GM21390 (cell line): ENCODE results near the gene NR4A1.

Experiments
- ATAC-seq: cut with Tn5 transposase; IDR thresholded peaks from one replicate; pipeline ENCODE4 v1.9.1; 2021; ENCODE audit not compliant: unreplicated experiment

NR4A1 gene

DNA sequence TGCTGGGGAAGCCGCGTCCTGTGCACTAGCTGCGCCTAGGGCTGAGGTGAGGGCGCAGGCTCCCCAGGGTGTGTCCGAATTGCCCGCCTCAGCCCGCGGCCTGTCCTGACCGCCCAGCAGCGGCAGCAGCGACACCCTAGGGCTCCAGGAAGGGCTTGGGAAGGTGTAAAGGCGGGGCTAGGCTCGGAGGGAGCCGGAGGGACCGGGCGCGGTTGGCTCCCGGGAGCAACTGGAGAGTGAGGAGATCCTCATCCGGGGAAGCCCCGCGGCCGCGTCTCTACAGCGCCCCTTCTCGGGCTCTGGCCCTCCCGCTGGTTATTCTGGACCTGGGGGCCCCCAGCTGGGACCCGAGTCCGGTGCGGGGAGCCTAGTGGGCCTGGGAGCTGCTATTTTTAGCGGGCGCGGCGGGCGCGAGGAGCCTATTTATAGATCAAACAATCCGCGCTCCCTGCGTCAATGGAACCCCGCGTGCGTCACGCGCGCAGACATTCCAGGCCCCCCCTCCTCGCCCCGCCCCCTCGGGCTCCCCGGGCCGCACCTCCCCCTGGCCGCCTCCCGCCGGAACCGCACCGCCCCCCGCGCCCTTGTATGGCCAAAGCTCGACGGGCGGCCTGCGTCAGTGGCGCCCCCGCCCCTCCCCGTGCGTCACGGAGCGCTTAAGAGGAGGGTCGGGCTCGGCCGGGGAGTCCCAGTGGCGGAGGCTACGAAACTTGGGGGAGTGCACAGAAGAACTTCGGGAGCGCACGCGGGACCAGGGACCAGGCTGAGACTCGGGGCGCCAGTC lies at the start of gene NR4A1:
NR4A1 (plus strand) TSS at position 685 of the 784 bp plus-strand sequence. CDS start 2,887 bp downstream, outside the sequence.
- ATAC-seq: peak; percentile 86

DNA sequence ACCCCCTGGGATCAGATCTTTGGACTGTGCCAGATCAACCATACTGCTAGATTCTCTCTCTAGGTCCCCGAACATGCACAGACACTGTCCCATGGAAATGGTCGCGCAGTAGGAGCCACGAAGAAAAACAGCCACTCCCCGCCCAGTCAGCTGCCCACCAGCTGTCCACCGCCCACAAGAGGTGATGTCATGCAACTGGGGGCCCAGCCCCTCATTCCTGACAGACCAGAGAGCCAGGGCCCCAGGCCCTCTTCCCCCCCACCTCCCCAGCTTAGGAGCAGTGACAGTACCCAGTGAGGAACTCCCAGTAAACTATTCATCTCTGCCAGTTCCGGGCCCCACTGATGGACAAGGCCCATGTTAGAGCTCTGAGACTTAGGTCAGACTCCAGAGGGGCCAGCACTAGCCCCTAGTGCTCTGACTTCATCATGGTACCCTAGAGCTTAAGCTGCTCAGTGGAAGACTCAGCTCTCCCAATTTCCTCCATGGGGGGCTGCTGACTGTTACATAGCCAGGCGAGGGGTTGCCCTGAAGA lies 48.2 kb upstream of the NR4A1 start:
- ATAC-seq: no peak

DNA sequence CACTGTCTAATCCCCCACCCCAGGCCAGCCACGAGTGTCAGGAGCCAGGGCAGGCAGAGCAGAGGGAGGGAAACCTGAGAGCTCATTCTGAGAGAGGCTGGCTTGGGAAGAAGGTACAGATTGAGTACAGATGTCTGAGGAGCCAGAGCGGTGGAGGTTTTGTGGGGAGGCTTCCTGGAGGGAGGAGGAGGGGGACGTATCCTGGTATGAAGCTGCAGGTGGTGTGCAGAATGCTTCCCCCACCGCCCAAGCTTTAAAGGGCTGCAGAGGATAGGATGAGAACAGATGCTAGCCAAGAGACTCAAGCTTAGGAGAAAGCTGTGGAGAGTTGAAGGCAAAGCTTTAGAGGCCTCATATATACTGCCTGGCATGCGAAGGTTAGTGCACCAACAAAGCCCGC lies 47.7 kb upstream of the NR4A1 start:
- ATAC-seq: no peak

DNA sequence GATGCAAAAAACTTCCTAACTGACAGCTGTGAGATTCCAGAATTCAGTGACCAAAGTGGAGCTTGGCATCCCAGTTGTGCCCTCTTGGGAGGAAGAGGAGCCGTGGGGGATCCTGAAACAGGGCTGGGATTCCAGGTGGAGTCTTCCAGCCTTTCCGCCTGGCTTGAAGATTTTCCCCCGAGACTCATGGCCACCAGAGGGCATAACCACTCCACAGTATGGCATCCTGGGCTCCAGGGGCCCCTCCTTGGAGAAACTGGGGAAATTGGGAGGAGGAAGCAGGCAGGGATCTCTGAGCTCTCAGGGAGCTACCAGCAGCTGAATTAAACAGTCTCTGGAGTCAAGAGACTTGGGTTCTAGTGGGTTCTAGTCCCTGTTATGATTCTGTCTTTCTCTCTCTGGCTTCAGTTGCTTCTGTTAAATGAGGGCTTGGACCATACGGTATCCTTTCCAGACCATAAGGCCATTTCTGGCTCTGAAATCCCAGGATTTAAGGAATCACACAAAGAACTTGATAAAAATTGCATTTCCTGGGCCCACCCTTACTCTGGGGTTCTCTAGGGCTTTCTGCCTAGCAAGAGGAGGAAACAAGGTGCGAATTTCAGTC lies 47.1 kb upstream of the NR4A1 start:
- no peak for ATAC-seq

DNA sequence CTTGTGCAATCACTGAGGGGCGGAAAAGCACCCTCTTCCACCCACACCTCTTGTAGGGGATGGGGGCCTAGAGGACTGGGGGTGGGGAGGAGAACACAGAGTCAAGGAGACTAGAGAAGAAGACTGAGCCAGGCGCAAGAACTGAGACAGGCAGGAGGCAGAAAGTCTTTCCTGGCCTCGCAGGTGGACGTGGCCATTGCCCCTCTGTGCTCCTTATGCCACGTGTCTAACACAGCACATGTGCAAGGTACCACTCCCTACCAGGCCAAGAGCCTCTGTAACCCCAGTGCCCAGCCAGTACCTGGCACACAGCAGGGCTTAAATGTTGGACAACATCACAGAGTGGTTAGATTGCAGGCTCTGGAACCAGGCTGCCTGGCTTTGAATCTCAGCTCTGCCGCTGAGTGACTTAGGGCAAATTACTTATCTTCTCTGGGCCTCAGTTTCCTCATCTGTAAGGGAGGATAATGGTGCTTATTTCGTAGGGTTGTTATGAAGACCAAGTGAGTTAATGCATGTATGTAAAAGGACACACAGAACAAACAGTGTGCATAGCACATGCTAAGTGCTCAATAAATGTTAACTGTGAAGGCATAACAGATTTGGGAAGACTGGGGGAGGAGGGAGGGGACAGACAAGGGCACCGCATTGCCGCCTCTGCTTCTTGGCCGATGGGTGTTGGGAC lies 45.9 kb upstream of the NR4A1 start:
- ATAC-seq: no peak

DNA sequence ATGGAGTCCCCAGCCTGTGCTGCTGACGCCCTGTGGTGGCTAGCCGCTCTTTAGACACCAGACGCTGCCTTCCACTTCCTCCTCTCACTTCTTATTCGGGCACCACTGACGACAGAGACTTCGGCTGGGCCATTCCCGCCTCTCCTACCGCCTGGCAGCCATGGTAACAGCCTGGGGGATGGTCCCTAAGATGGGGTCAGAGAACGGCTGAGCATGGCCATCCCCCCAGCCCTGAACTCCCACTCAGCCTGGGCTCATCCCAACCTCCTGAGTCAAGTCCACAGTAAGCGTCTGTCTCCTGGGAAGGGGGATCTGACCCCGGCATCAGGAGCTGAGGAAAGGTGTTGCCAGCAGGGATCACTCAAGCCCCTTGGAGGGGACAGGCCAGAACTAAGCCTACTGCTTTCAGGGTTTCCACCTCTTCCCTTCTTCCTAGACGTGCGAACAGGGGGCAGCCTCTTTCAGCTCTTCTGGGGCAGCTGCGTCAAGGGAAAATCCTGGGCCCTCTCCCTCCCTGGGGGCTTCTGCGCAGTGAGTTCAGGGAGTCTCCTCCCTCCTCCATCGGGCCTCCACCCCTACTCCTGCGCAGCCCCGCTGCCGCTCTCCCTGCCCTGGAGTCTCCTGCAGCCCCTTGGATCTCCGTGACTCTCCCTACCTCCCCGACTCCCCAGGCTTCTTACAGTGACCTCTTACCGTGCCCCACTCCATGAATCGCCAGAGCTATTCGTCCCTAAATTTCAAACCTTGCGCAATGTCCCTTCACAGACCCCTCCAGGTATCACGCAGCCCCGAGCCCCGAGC lies 45.1 kb upstream of the NR4A1 start:
- ATAC-seq: peak; percentile 58

DNA sequence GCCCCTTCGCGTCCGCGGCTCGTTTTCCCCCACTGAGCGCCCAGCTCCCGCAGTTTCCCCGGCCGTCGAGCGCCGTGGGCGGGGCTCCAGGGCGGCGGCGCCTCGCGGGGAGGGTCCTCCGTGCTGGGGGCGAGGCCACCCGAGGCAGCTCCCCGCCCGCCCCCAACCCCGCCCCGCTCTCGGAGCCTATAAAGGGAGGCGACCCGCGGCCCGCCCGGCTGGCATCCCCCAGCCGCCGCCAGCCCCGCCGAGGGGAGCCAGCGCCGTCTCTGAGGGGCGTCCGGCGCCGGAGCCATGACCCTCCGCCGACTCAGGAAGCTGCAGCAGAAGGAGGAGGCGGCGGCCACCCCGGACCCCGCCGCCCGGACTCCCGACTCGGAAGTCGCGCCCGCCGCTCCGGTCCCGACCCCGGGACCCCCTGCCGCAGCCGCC lies 44.5 kb upstream of the NR4A1 start, which contains the start of gene TAMALIN:
TAMALIN (plus strand) TSS at position 221 of the 432 bp plus-strand sequence; CDS start at position 295, 74 bp downstream.
- ATAC-seq: no peak

DNA sequence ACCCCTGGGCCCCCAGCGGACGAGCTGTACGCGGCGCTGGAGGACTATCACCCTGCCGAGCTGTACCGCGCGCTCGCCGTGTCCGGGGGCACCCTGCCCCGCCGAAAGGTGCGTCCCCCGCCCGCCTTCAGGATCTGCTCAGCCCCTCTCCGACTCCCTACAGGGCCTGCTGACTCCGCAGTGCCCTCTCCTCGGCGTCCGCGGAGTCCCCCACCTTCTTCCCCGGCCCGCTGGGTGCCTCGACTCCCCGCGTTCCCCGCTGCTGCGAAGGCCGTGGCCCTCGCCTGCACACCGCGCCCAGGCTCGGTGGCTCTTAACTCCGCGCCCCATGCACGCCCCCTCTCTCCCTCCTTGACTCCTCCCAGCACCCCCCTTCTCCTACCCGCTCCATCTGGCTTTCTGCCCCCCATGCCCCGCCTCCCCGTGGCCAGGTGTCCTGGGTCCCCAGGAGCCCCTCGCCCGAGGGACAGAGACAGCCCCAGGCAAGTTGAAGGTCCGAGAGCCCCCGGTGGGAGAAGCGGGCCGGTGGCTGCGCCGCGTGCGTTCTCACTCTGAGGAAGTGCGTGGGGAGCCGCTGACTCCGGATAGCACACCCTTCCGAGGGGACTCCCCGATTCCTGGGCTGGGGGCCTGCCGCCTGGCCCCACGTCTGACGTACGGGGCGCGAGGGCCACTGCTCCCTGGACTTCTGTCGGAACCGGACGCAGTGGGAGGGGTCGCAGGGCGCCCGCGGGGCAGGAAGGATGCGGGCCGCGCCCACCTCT lies 43.9 kb upstream of the NR4A1 start:
- no peak for ATAC-seq

DNA sequence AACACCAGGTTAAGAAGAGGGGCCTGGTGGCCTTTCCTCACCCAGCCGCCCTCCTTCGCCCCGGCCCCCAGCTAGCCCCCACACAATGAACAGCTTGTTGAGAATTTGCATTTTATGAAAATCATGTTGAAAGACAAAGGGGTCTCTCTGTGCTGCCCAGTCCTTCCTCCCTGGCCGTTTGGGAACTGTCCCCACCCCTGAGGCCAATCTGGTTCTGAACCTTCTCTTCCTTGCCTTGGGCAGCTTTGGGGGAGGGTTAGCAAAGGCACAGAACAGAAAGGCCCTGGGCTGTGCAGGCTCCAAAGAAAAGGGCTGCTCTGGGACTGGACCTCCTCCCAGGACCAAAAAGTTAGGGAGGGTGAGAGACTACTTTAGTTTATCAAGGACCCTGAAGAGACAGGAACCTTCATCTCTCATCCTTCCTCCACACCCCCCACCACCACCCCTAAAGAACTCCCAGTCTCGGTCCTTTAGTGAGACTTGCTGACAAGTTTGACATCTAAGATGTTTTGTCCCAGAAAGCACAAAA lies 43.2 kb upstream of the NR4A1 start:
- ATAC-seq: no peak

DNA sequence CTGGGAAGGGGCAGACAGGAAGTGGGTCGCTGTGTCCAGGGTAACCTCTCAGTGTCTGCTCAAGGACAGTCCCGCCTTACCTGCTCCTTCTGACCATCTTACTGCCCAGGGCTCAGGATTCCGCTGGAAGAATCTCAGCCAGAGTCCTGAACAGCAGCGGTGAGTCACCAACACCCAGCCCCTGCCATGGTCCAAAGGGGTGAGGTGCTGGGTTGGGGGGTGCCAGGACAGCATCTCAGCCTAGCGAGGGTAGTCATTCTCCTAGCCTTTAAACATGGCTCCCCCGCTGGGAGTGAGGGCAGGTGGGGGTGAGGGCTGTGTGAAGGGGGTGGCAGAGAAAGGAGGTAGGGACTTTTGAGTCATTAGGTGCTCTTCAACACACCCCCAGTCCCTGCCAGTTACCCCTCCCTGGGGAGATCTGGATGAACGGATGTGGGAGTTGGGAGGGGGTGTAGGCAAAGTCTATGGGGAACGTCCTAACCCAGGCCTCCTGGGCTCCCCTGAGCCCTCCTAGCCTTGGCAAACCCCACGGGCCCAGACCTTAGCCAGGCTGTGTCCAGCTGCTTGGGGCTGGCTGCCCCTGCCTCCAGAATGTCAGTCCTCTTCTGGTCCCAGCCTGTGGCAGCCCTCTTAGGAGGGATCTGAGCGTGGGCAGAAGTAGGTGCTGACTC lies 42.0 kb upstream of the NR4A1 start:
- no peak for ATAC-seq

DNA sequence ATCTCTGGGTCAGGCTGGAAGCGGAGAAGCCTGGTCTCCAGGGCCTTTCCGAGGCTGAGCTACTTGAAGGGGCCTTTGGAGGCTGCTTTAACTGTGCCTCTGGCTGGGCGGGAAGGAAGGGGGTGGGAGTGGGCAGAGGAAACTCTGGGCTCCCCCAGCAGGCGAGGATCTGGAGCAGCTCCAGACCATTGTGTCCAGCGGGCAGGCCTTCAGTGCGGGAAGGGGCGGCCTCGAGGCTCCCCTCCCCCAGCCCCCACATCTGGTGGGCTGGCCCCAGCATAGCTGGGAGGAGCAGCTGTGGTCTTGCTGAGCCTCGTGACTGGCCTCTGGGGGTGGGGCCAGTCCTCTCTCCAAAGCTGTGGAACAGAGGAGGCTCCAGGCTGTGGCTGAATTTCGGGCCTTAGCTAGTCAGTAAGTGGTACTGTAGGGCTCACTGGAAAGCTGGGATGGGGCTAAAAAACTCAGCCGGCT lies 41.1 kb upstream of the NR4A1 start:
- no peak for ATAC-seq

DNA sequence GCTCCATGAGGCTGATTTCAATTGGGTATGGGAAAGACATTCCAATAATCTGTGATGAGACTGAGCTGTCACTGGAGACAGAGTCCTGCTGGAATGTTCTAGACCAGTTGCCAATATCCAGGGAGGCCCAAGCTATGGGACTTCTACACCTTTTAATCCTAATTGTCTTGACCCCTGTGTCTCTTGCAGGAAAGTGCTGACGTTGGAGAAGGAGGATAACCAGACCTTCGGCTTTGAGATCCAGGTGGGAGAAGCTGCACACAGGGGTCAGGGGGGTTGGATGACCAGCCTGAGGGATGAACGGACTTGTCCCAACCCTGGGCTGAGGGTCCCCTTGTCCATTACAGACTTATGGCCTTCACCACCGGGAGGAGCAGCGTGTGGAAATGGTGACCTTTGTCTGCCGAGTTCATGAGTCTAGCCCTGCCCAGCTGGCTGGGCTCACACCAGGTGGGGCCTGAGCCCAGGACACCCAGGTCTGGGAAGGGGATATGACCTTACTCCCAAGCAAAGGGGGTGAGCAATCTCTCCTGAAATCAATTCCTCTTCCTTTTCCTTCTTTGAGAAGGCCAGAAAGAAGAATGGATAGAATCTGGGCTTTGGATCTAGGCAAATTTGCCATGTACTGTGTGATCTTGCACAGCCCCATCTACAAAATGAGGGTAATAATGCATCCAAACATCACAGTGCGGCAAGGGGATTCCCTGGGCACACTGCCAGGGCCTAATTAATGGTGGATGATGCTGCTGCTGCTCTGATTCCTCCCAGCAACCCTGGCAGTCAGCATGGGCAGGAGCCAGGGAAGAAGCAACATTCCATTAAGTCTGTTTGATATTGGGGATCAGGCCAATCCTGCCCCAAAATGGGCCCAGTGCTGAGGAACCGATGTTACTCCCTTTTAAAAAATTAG lies 40.3 kb upstream of the NR4A1 start:
- ATAC-seq: no peak

DNA sequence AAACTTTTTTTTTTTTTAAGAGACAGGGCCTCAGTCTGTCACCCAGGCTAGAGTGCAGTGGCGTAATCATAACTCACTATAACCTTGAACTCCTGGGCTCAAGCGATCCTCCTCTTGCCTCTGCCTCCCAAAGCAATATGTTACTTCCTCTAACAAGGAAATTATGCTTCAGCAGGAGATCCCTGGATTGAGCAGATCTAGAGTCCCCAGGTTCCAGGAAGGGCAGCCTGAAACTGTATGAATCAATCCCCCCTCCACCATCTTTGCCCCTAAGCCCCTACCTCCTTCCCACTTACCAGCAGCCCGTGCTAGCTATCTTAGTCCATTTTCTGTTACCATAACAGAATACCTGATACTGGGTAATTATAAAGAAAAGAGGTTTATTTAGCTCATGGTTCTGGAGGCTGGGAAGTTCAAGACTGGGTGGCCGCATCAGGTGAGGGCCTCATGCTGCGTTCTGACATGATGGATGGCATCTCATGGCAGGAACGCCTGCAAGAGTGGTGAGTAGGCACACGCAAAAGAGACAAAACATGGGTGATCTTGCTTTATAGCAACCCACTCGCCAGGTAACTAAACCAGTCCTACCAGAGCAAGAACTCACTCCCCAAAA lies 39.5 kb upstream of the NR4A1 start:
- ATAC-seq: no peak

DNA sequence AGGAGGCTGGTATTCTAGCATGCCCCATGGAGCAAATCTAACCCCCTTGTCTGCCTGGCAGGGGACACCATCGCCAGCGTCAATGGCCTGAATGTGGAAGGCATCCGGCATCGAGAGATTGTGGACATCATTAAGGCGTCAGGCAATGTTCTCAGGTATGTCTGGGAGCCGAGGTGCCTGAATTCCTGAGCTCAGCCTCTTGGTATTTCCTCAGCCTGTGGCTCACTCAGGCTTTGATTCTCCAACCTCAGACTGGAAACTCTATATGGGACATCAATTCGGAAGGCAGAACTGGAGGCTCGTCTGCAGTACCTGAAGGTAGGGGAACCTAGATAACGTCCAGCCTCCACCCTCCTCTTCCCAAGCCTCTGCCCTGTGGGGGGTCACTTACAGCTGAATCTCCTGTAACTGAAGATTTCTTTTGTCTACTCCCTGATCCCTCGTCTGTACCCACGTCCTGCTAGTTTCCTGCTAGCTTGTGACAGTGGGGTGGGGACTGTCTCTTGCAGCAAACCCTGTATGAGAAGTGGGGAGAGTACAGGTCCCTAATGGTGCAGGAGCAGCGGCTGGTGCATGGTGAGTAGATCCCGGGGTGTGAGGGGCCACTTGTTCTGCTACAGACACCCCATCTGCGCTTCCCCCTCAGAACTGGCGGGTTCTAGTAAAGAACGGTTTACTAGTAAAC lies 37.5 kb upstream of the NR4A1 start:
- ATAC-seq: no peak

DNA sequence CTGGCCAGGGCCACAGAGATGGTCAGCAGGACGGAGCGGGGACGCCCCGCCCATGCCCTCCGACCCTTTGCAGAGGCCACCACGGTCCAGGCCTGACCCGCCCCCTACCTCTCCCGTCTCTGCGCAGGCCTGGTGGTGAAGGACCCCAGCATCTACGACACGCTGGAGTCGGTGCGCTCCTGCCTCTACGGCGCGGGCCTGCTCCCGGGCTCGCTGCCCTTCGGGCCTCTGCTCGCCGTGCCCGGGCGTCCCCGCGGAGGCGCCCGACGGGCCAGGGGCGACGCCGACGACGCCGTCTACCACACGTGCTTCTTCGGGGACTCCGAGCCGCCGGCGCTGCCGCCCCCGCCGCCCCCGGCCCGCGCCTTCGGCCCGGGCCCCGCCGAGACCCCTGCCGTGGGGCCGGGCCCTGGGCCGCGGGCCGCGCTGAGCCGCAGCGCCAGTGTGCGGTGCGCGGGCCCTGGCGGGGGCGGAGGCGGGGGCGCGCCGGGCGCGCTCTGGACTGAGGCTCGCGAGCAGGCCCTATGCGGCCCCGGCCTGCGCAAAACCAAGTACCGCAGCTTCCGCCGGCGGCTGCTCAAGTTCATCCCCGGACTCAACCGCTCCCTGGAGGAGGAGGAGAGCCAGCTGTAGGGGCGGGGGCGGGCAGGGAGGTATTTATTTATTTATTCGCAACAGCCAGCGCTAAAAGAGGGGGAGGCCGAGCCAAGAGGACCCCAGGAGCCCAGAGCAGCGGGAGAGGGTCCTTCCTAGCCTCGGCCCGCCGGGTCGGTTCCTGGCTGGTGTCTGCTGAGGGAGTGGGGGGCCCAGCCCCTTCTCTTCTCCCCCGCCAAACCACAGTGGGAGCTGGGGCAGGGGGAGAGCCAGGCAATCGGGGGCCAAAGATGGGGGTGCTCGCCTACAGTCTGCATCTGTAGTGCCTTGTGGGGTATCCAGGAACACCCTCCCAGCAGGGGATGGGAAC lies 36.4 kb upstream of the NR4A1 start:
- no peak for ATAC-seq

DNA sequence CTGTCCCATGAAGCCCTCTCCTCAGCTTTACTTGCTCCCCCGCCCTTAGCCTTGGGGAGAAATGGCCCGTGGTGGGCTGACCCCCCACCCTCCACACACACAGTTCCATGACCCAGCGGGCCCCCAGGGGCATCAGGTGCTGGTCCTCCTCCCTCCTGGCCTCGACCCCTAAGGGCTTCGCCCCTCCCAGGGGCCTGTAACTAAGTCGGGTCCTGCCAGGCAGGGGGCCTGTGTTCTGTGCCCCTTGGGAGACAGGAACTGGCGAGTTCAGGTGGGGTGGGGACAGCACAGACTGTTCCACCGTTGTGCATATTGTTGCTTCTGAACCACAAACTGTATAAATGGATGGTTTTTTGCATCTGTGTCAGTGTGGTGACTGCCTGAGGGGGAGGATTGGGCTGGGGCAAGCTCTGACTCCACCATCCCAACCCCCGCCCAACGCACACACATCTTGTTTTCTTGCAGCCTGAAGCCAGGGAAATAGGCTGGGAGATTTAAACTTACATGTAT lies 35.7 kb upstream of the NR4A1 start:
- ATAC-seq: no peak
